OCI-LY7 (cell line): Measurements from ENCODE around the gene BPIFB2.

ENCODE experiments used
- CTCF ChIP-seq: fragments of 200-600 bp; sonication (generic); conservative IDR thresholded peaks from 2 replicates; pipeline ENCODE4 v1.5.1; 2014; ENCODE audit warnings: mild to moderate bottlenecking, antibody characterized with exemption, low read length, moderate library complexity, mixed read lengths
- EZH2phosphoT487 ChIP-seq: fragments of 200-600 bp; sonication (generic); IDR thresholded peaks from 2 replicates; pipeline ENCODE4 v1.6.1; 2018; ENCODE audit warnings: low read depth, borderline replicate concordance, mild to moderate bottlenecking, mixed run types, antibody characterized with exemption, low read length, moderate library complexity, mixed read lengths

- TF ChIP-seq CTCF: no peak
- no peak for TF ChIP-seq EZH2phosphoT487
Observed at GRCh38 chr20:33065785-33066184, 58.3 kb downstream of the BPIFB2 start.
